Neural progenitor cell (in vitro differentiated cells): ENCODE measurements around the gene MYCT1. TPM values are rescaled to one million over a fixed set of nuclear protein-coding genes. Genes with fewer than 3 reads are reported as not detected.

Source experiments
- DNase-seq: peaks from one replicate; pipeline ENCODE4 v3.0.0-alpha.2; 2016; ENCODE audit warnings: low spot score
- H2AFZ ChIP-seq: fragments of 200-600 bp; sonication (generic); replicated peaks from 2 replicates; pipeline ENCODE4 v1.6.1; 2016; ENCODE audit warnings: antibody characterized with exemption
- H3F3A ChIP-seq: fragments of 200-600 bp; sonication (generic); 2 replicates; pipeline ENCODE4 v1.6.1; 2016; ENCODE audit warnings: antibody characterized with exemption, low read depth
- H3K27ac ChIP-seq: fragments of 200-600 bp; sonication (generic); 2 replicates; pipeline ENCODE4 v1.5.1; 2016; ENCODE audit warnings: mild to moderate bottlenecking
- H3K27me3 ChIP-seq: fragments of 200-600 bp; sonication (generic); 2 replicates; pipeline ENCODE4 v1.6.1; 2016; ENCODE audit warnings: mild to moderate bottlenecking, moderate library complexity
- H3K36me3 ChIP-seq: fragments of 200-600 bp; sonication (generic); 2 replicates; pipeline ENCODE4 v1.5.1; 2016
- H3K4me1 ChIP-seq: fragments of 200-600 bp; sonication (generic); 2 replicates; pipeline ENCODE4 v1.6.1; 2016; ENCODE audit warnings: mixed run types
- H3K4me2 ChIP-seq: fragments of 200-600 bp; sonication (generic); 2 replicates; pipeline ENCODE4 v1.6.1; 2016
- H3K4me3 ChIP-seq: fragments of 200-600 bp; sonication (generic); 2 replicates; pipeline ENCODE4 v1.5.1; 2016
- H3K79me2 ChIP-seq: fragments of 200-600 bp; sonication (generic); 2 replicates; pipeline ENCODE4 v1.6.1; 2016; ENCODE audit warnings: low read depth
- H3K9ac ChIP-seq: fragments of 200-600 bp; sonication (generic); 2 replicates; pipeline ENCODE4 v1.6.1; 2016
- H3K9me3 ChIP-seq: fragments of 200-600 bp; sonication (generic); 2 replicates; pipeline ENCODE4 v1.5.1; 2016; ENCODE audit warnings: low read depth
- H4K20me1 ChIP-seq: fragments of 200-600 bp; sonication (generic); 2 replicates; pipeline ENCODE4 v1.6.1; 2016; ENCODE audit warnings: low read depth
- H3K27ac Mint-ChIP-seq: 3 replicates; pipeline ENCODE4 v1.8.0; 2021; ENCODE audit warnings: mixed read lengths
- H3K27me3 Mint-ChIP-seq: 2 replicates; pipeline ENCODE4 v1.8.0; 2022; ENCODE audit warnings: low read depth, mild to moderate bottlenecking, inconsistent platforms, moderate library complexity, mixed read lengths; ENCODE audit not compliant: insufficient read depth
- H3K36me3 Mint-ChIP-seq: 3 replicates; pipeline ENCODE4 v1.8.0; 2021; ENCODE audit warnings: mixed read lengths
- H3K4me1 Mint-ChIP-seq: 3 replicates; pipeline ENCODE4 v1.8.0; 2021; ENCODE audit warnings: mixed read lengths
- H3K4me3 Mint-ChIP-seq: 3 replicates; pipeline ENCODE4 v1.8.0; 2021; ENCODE audit warnings: mild to moderate bottlenecking, moderate library complexity, mixed read lengths
- H3K9me3 Mint-ChIP-seq: 3 replicates; pipeline ENCODE4 v1.8.0; 2020; ENCODE audit warnings: mixed read lengths
- CTCF ChIP-seq: fragments of 200-600 bp; sonication (generic); IDR thresholded peaks from 2 replicates; pipeline ENCODE4 v1.5.1; 2017; ENCODE audit warnings: antibody characterized with exemption, mild to moderate bottlenecking
- EZH2 ChIP-seq: fragments of 200-600 bp; sonication (generic); IDR thresholded peaks from 2 replicates; pipeline ENCODE4 v1.6.1; 2017; ENCODE audit warnings: antibody characterized with exemption, mild to moderate bottlenecking, moderate library complexity
- EZH2phosphoT487 ChIP-seq: fragments of 200-600 bp; sonication (generic); IDR thresholded peaks from 2 replicates; pipeline ENCODE4 v1.6.1; 2017; ENCODE audit warnings: antibody characterized with exemption
- total RNA-seq: library from RNA; depleted of rRNA; stranded (reverse); fragments of >200 nt; gene quantifications from 2 replicates; pipeline ENCODE4 v1.2.3, GENCODE V29; 2015; ENCODE audit warnings: low replicate concordance

MYCT1 gene
- total RNA-seq, 1 donor from 2014 or later, result not detected

GRCh38 chr6:152673236-152673635, 24.5 kb upstream of the MYCT1 start:
- H3K4me2 ChIP-seq, result no peak overlapping the region
- H3K36me3 ChIP-seq, result no peaks in the 10 kb centered on the region
- H3K79me2 ChIP-seq, result no peaks in the 10 kb centered on the region
- H3K4me3 ChIP-seq, result no peak overlapping the region
- H3K4me1 ChIP-seq, result no peaks in the 10 kb centered on the region
- H3K27me3 ChIP-seq, result no peaks in the 10 kb centered on the region
- no peaks in the 10 kb centered on the region for H3F3A ChIP-seq
- H2AFZ ChIP-seq, result no peak overlapping the region
- Mint-ChIP-seq H3K27me3 (no peaks in the 10 kb centered on the region), H3K27ac (no peak overlapping the region), H3K4me3 (no peak overlapping the region), H3K9me3 (peaks cover 2% of the 10 kb centered on the region), H3K4me1 (no peaks in the 10 kb centered on the region), H3K36me3 (no peaks in the 10 kb centered on the region)
- H3K9me3 ChIP-seq, result no peaks in the 10 kb centered on the region
- no peak for DNase-seq
- TF ChIP-seq EZH2 (no peak), CTCF (no peak), EZH2phosphoT487 (no peak)
- H3K9ac ChIP-seq, result no peak overlapping the region
- no peak overlapping the region for H3K27ac ChIP-seq
- H4K20me1 ChIP-seq, result no peaks in the 10 kb centered on the region

- H3K4me3 Mint-ChIP-seq, result no peak overlapping the region
- Histone ChIP-seq H2AFZ (no peak overlapping the region), H3K4me1 (peaks cover 21% of the 10 kb centered on the region), H3K27ac (no peak overlapping the region), H3K36me3 (no peaks in the 10 kb centered on the region), H3K4me3 (no peak overlapping the region), H3K9me3 (no peaks in the 10 kb centered on the region), H4K20me1 (no peaks in the 10 kb centered on the region), H3K9ac (no peak overlapping the region), H3F3A (no peaks in the 10 kb centered on the region), H3K4me2 (no peak overlapping the region), H3K27me3 (no peaks in the 10 kb centered on the region), H3K79me2 (no peaks in the 10 kb centered on the region)
- H3K4me1 Mint-ChIP-seq, result peaks cover 5% of the 10 kb centered on the region
- no peaks in the 10 kb centered on the region for H3K36me3 Mint-ChIP-seq
- H3K9me3 Mint-ChIP-seq, result no peaks in the 10 kb centered on the region
- TF ChIP-seq EZH2 (no peak), CTCF (no peak)
- H3K27me3 Mint-ChIP-seq, result peaks cover 2% of the 10 kb centered on the region
- no peak overlapping the region for H3K27ac Mint-ChIP-seq
- no peak for DNase-seq
Observed at GRCh38 chr6:152680151-152680550, 17.5 kb upstream of the MYCT1 start.

- H2AFZ ChIP-seq, result peak overlapping the region; percentile 74
- H3K9me3 Mint-ChIP-seq, result no peaks in the 10 kb centered on the region
- H3K9ac ChIP-seq, result no peak overlapping the region
- H3F3A ChIP-seq, result no peaks in the 10 kb centered on the region
- no peak overlapping the region for H3K27ac ChIP-seq
- H3K27me3 ChIP-seq, result no peaks in the 10 kb centered on the region
- TF ChIP-seq EZH2, result no peak
- no peak for TF ChIP-seq CTCF
- no peak for TF ChIP-seq EZH2phosphoT487
- no peak for DNase-seq
- H3K27me3 Mint-ChIP-seq, result peaks cover 5% of the 10 kb centered on the region
- H3K4me2 ChIP-seq, result no peak overlapping the region
- H3K79me2 ChIP-seq, result no peaks in the 10 kb centered on the region
- H3K27ac Mint-ChIP-seq, result no peak overlapping the region
- H4K20me1 ChIP-seq, result no peaks in the 10 kb centered on the region
- H3K4me3 Mint-ChIP-seq, result no peak overlapping the region
- H3K4me1 ChIP-seq, result peaks cover 21% of the 10 kb centered on the region
- H3K9me3 ChIP-seq, result no peaks in the 10 kb centered on the region
- H3K36me3 Mint-ChIP-seq, result no peaks in the 10 kb centered on the region
- H3K4me3 ChIP-seq, result no peak overlapping the region
- H3K36me3 ChIP-seq, result no peaks in the 10 kb centered on the region
- H3K4me1 Mint-ChIP-seq, result peaks cover 5% of the 10 kb centered on the region
Observed at GRCh38 chr6:152680879-152681517, 16.7 kb upstream of the MYCT1 start.
